Kasumi-1 (cell line): ENCODE data around the gene RRP1.
"Not testable (repeated sequence)": the region's sequence is repeated elsewhere in the genome, so short reads cannot be mapped to it uniquely, and the experiment has no call there.

Source experiments
- DNase-seq, 2 experiments: peaks; one replicate each; lab custom pipeline; 2025; lab: John Stamatoyannopoulos, UW

Gene RRP1

GRCh38 chr21:43836616-43837015 is 47.2 kb downstream of the RRP1 start:
- DNase-seq, result no peak

- DNase-seq, result no peak
Observed at GRCh38 chr21:43840259-43840658, 50.9 kb downstream of the RRP1 start.

DNA sequence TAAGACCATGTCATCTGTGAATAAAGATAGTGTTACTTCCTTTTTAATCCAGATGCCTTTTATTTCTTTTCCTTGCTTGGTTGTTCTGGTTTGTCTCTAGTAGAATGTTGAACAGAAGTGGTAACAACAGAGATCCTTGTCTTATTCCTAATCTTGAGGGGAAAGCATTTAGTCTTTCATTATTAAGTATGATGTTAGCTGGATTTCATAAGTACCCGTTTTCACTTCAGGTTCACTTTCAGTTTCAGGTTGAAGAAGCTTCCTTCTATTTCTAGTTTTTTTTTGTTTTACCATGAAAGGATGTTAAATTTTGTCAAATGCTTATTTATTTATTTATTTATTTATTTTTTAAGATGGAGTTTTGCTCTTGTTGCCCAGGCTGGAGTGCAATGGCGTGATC is 53.4 kb downstream of the RRP1 start:
- peak; percentile 8 to 9 for DNase-seq

- DNase-seq, result not testable (repeated sequence)
Observed at GRCh38 chr21:43844906-43845305, 55.5 kb downstream of the RRP1 start.

GRCh38 chr21:43845386-43845785 is 56.0 kb downstream of the RRP1 start:
- no peak for DNase-seq

GRCh38 chr21:43846430-43846829 is 57.1 kb downstream of the RRP1 start:
- no peak for DNase-seq

DNA sequence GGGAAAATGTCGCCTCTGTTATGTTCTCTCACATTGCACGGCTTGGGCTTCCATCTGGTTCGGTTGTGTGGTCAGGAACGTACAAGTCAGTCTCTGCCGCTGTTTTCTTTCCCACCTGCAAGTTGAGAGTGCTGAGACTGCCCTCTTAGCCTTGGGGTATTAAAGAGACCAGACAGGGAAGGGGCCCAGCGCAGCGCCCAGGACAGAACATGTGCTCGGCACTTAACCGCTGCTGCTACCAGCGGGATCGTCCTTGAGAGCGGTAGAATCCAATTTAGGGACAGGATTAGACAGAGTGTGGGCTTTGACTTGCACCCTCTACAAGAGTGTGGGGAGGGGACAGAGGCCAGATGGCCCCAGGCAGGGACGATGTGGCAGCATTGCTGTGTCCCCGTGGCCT is 57.9 kb downstream of the RRP1 start:
- no peak for DNase-seq

GRCh38 chr21:43848771-43849170 is 59.4 kb downstream of the RRP1 start:
- DNase-seq, result no peak

GRCh38 chr21:43849532-43850299 is 60.3 kb downstream of the RRP1 start:
- DNase-seq, result no peak

DNA sequence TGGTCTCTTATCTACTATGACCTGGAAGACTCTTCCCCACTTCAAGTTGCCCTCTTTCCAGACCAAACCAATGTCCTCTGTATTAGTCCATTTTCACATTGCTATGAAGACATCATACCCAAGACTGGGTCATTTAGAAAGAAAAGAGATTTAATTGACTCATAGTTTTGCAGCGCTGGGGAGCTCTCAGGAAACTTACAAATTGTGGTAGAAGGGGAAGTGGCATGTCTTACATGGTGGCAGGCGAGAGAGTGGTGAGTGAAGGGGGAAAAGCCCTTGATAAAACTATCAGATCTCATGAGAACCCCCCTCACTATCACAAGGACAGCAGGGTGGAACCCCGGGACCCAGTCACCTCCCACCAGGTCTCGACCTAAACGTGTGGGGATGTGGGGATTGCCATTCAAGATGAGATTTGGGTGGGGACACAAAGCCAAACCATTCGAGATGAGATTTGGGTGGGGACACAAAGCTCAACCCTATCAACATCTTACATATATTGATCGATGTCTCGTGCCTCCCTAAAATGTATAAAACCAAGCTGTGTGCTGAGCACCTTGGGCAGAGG is 61.4 kb downstream of the RRP1 start:
- DNase-seq, result no peak

- no peak for DNase-seq
Observed at GRCh38 chr21:43851593-43851992, 62.2 kb downstream of the RRP1 start.

GRCh38 chr21:43853851-43854772 is 64.7 kb downstream of the RRP1 start:
- DNase-seq, result no peak
